Ishikawa (cell line): ENCODE results near the gene RMI1.

Experiments
- CEBPB ChIP-seq: IDR thresholded peaks from 2 replicates; pipeline ENCODE4 v1.6.1; 2012
- CREB1 ChIP-seq: IDR thresholded peaks from 2 replicates; pipeline ENCODE4 v1.6.1; 2012; ENCODE audit warnings: low read depth
- EGR1 ChIP-seq: IDR thresholded peaks from 2 replicates; pipeline ENCODE4 v1.6.1; 2012
- EP300 ChIP-seq: IDR thresholded peaks from 2 replicates; pipeline ENCODE4 v1.6.1; 2012; ENCODE audit warnings: borderline replicate concordance
- MAX ChIP-seq: IDR thresholded peaks from 2 replicates; pipeline ENCODE4 v1.6.1; 2012
- NFIC ChIP-seq: IDR thresholded peaks from 2 replicates; pipeline ENCODE4 v1.6.1; 2012
- RAD21 ChIP-seq: IDR thresholded peaks from 2 replicates; pipeline ENCODE4 v1.6.1; 2012; ENCODE audit warnings: low read depth
- TAF1 ChIP-seq: IDR thresholded peaks from 2 replicates; pipeline ENCODE4 v1.6.1; 2012; ENCODE audit warnings: low read depth, mild to moderate bottlenecking
- TCF12 ChIP-seq: IDR thresholded peaks from 2 replicates; pipeline ENCODE4 v1.6.1; 2012; ENCODE audit warnings: low read depth
- TEAD4 ChIP-seq: IDR thresholded peaks from 2 replicates; pipeline ENCODE4 v1.6.1; 2012
- YY1 ChIP-seq: IDR thresholded peaks from 2 replicates; pipeline ENCODE4 v1.6.1; 2012; ENCODE audit warnings: low read depth
- TF ChIP-seq, protein P1 (sequence below): IDR thresholded peaks from 2 replicates; pipeline ENCODE4 v1.6.1; 2012; ENCODE audit warnings: low read depth, mild to moderate bottlenecking
- TF ChIP-seq, protein P2 (sequence below): IDR thresholded peaks from 2 replicates; pipeline ENCODE4 v1.6.1; 2012

GRCh38 chr9:83959061-83959460 is 21.5 kb upstream of the RMI1 start:
- peak; percentile 21; the same call in 1 of the 2 replicates for TF ChIP-seq EP300
- peak; percentile 60; the same call in 1 of the 2 replicates for TF ChIP-seq NFIC
- no peak for TF ChIP-seq TAF1
- TF ChIP-seq, protein P1, sequence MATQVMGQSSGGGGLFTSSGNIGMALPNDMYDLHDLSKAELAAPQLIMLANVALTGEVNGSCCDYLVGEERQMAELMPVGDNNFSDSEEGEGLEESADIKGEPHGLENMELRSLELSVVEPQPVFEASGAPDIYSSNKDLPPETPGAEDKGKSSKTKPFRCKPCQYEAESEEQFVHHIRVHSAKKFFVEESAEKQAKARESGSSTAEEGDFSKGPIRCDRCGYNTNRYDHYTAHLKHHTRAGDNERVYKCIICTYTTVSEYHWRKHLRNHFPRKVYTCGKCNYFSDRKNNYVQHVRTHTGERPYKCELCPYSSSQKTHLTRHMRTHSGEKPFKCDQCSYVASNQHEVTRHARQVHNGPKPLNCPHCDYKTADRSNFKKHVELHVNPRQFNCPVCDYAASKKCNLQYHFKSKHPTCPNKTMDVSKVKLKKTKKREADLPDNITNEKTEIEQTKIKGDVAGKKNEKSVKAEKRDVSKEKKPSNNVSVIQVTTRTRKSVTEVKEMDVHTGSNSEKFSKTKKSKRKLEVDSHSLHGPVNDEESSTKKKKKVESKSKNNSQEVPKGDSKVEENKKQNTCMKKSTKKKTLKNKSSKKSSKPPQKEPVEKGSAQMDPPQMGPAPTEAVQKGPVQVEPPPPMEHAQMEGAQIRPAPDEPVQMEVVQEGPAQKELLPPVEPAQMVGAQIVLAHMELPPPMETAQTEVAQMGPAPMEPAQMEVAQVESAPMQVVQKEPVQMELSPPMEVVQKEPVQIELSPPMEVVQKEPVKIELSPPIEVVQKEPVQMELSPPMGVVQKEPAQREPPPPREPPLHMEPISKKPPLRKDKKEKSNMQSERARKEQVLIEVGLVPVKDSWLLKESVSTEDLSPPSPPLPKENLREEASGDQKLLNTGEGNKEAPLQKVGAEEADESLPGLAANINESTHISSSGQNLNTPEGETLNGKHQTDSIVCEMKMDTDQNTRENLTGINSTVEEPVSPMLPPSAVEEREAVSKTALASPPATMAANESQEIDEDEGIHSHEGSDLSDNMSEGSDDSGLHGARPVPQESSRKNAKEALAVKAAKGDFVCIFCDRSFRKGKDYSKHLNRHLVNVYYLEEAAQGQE, result no peak
- peak; percentile 88 for TF ChIP-seq TEAD4
- no peak; the same call in 1 of the 2 replicates for TF ChIP-seq TCF12
- TF ChIP-seq MAX, result no peak
- TF ChIP-seq CREB1, result no peak
- TF ChIP-seq RAD21, result no peak
- no peak for TF ChIP-seq YY1
- TF ChIP-seq, protein P2, sequence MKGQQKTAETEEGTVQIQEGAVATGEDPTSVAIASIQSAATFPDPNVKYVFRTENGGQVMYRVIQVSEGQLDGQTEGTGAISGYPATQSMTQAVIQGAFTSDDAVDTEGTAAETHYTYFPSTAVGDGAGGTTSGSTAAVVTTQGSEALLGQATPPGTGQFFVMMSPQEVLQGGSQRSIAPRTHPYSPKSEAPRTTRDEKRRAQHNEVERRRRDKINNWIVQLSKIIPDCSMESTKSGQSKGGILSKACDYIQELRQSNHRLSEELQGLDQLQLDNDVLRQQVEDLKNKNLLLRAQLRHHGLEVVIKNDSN, result no peak
- TF ChIP-seq CEBPB, result no peak
- no peak for TF ChIP-seq EGR1
